Small intestine (tissue), 7 donors: ENCODE data around the gene KCNE2. TPM values are rescaled to one million over a fixed set of nuclear protein-coding genes. Genes with fewer than 3 reads are reported as not detected.

Experiments used
- DNase-seq, 2 donors: peaks; one replicate each; pipeline versions ENCODE4 v3.0.0 to v3.0.0-alpha.2; 2013
- FAIRE-seq: peaks from 2 replicates; lab custom pipeline; 2012; peaks lifted over from hg19 to GRCh38; lab: Jason Lieb, UNC
- H3K27ac ChIP-seq, 3 donors: one replicate each; pipeline ENCODE4 v1.5.1; 2013; ENCODE audit warnings: low read length in 2 of 3, mild to moderate bottlenecking in 2 of 3, control low read depth in 1 of 3, inconsistent platforms in 1 of 3, low read depth in 1 of 3, moderate library complexity in 1 of 3
- H3K27me3 ChIP-seq, 3 donors: one replicate each; pipeline ENCODE4 v1.6.1; 2013; ENCODE audit warnings: low read length in 3 of 3, inconsistent platforms in 1 of 3; ENCODE audit not compliant: control insufficient read depth in 3 of 3, insufficient read depth in 3 of 3
- H3K36me3 ChIP-seq, 3 donors: one replicate each; pipeline ENCODE4 v1.6.1; 2013; ENCODE audit warnings: low read length in 3 of 3, inconsistent platforms in 1 of 3, low read depth in 1 of 3, mild to moderate bottlenecking in 1 of 3, moderate library complexity in 1 of 3; ENCODE audit not compliant: control insufficient read depth in 3 of 3, insufficient read depth in 2 of 3
- H3K4me1 ChIP-seq, 3 donors: one replicate each; pipeline ENCODE4 v1.6.1; 2013; ENCODE audit warnings: low read length in 2 of 3, inconsistent platforms in 1 of 3, low read depth in 1 of 3, mild to moderate bottlenecking in 1 of 3, moderate library complexity in 1 of 3; ENCODE audit not compliant: control insufficient read depth in 3 of 3, insufficient read depth in 2 of 3
- H3K4me3 ChIP-seq, 3 donors: one replicate each; pipeline ENCODE4 v1.5.1; 2013; ENCODE audit warnings: low read length in 3 of 3, control low read depth in 1 of 3, inconsistent platforms in 1 of 3, low read depth in 1 of 3, mild to moderate bottlenecking in 1 of 3, moderate library complexity in 1 of 3
- H3K9me3 ChIP-seq, 2 donors: one replicate each; pipeline ENCODE4 v1.6.1; 2013; ENCODE audit warnings: low read depth in 1 of 2, low read length in 1 of 2; ENCODE audit not compliant: control insufficient read depth in 2 of 2, insufficient read depth in 1 of 2
- WGBS, 3 donors: extraction: QIAGEN DNeasy Blood & Tissue Kit; methylation state at CpG; one replicate each; pipeline ENCODE4 v1.1.7; 2013; 5-methylcytosine and 5-hydroxymethylcytosine counted together
- polyA plus RNA-seq, 4 donors: library from polyadenylated mRNA; stranded (reverse) in 3 of 4; unstranded in 1 of 4; fragments of 200-250 nt in 3 of 4; fragments of 120-200 nt in 1 of 4; gene quantifications; one replicate each; pipeline versions ENCODE4 v1.2.1 to v1.2.3, GENCODE V29; 2013
- donor health status: healthy with polysubstance abuse.
- donor health status: control.
- donor health status: control.
- donor health status: Bipolar disorder and iron deficiency.
- donor health status: healthy.

KCNE2 gene
- polyA plus RNA-seq, 4 donors = 0.16 to 0.52 TPM; not detected in 2

- 74 to 83% (median 79%) methylated on average over 5 of the region's 5 CpGs for WGBS, 3 donors
- Histone ChIP-seq H3K4me3 (no peak overlapping the region), H3K27me3 (no peaks in the 10 kb centered on the region), H3K27ac (no peak overlapping the region), H3K9me3 (no peaks in the 10 kb centered on the region), H3K4me1 (no peaks in the 10 kb centered on the region), H3K36me3 (no peaks in the 10 kb centered on the region)
- DNase-seq (no peak), FAIRE-seq (no peak)
These were observed 19.2 kb upstream of the KCNE2 start for GRCh38 chr21:34344584-34344983.

- Histone ChIP-seq H3K4me1 (no peaks in the 10 kb centered on the region), H3K9me3 (no peaks in the 10 kb centered on the region), H3K27me3 (no peaks in the 10 kb centered on the region), H3K4me3 (no peak overlapping the region), H3K27ac (peak overlapping the region in 1 of 3 donors; percentile 37), H3K36me3 (no peaks in the 10 kb centered on the region)
- DNase-seq = no peak
- FAIRE-seq = no peak
- WGBS, 3 donors = 71 to 87% (median 78%) methylated on average over 15 of the region's 15 CpGs
These were observed 18.5 kb upstream of the KCNE2 start for GRCh38 chr21:34345091-34345871.

DNA sequence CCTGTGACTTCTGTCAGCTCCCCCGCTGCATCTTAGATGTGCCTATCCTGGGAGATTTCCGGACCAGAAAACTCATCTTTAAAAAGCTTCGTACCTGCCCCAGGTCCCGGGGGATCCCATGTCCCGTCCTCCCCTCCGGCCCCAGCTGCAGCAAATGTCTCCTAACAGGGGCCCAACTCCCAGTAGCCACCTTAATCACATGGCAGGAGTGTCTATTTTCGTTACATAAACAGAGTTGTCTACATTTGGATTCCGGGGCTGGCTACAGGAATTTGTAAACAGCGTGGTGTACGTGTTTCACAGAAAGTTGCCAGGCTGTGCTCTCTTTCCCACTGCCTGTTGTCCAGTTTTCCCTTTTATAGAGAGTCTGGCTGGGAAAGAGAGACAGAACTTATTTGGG, 17.9 kb upstream of the KCNE2 start:
- H3K4me1 ChIP-seq = no peaks in the 10 kb centered on the region
- no peaks in the 10 kb centered on the region for H3K9me3 ChIP-seq
- H3K4me3 ChIP-seq = no peak overlapping the region
- DNase-seq (no peak), FAIRE-seq (no peak)
- H3K36me3 ChIP-seq = no peaks in the 10 kb centered on the region
- WGBS, 3 donors = 72 to 87% (median 79%) methylated on average over 10 of the region's 10 CpGs
- peak overlapping the region in 1 of 3 donors; percentile 37 for H3K27ac ChIP-seq
- no peaks in the 10 kb centered on the region for H3K27me3 ChIP-seq

- Histone ChIP-seq H3K9me3 (no peaks in the 10 kb centered on the region), H3K36me3 (no peaks in the 10 kb centered on the region), H3K27ac (no peak overlapping the region), H3K4me3 (no peak overlapping the region), H3K4me1 (no peaks in the 10 kb centered on the region), H3K27me3 (no peaks in the 10 kb centered on the region)
- FAIRE-seq = no peak
- WGBS, 3 donors = 52 to 67% (median 65%) methylated on average over 5 of the region's 5 CpGs
- DNase-seq = peak in 1 of 2 donors; percentile 27
These were observed 14.8 kb upstream of the KCNE2 start for GRCh38 chr21:34348890-34349519.

GRCh38 chr21:34351786-34352241, 12.0 kb upstream of the KCNE2 start:
- H3K9me3 ChIP-seq = no peaks in the 10 kb centered on the region
- FAIRE-seq (no peak), DNase-seq (peak; percentile 84 to 88)
- H3K36me3 ChIP-seq = no peaks in the 10 kb centered on the region
- no peaks in the 10 kb centered on the region for H3K4me1 ChIP-seq
- H3K27me3 ChIP-seq = no peaks in the 10 kb centered on the region
- H3K4me3 ChIP-seq = no peak overlapping the region
- 20 to 31% (median 28%) methylated on average over 6 of the region's 6 CpGs for WGBS, 3 donors
- no peak overlapping the region for H3K27ac ChIP-seq

DNA sequence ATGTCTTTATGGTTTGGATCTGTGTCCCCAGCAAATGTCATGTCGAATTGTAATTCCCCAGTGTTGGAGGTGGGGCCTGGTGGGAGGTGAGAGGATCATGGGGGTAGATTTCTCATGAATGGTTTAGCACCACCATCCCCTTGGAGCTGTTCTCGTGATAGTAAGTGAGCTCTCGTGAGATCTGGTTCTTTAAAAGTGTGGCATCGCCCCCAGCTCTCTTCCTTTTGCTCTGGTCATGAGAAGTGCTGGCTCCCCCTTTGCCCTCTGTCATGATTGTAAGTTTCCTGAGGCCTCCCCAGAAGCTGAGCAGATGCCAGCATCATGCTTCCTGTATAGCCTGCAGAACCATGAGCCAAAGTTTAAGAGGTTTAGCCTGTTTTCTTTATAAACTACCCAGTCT, 11.2 kb upstream of the KCNE2 start:
- H3K36me3 ChIP-seq = no peaks in the 10 kb centered on the region
- H3K9me3 ChIP-seq = no peaks in the 10 kb centered on the region
- DNase-seq (no peak), FAIRE-seq (no peak)
- no peak overlapping the region for H3K27ac ChIP-seq
- no peak overlapping the region for H3K4me3 ChIP-seq
- no peaks in the 10 kb centered on the region for H3K4me1 ChIP-seq
- 90 to 94% (median 93%) methylated on average over 4 of the region's 4 CpGs for whole genome bisulfite sequencing, 3 donors
- H3K27me3 ChIP-seq = no peaks in the 10 kb centered on the region

GRCh38 chr21:34353182-34353581, 10.6 kb upstream of the KCNE2 start:
- H3K36me3 ChIP-seq = no peaks in the 10 kb centered on the region
- FAIRE-seq = no peak
- no peak overlapping the region for H3K4me3 ChIP-seq
- 79 to 90% (median 89%) methylated on average over 6 of the region's 6 CpGs for WGBS, 3 donors
- DNase-seq = no peak
- H3K9me3 ChIP-seq = no peaks in the 10 kb centered on the region
- no peaks in the 10 kb centered on the region for H3K27me3 ChIP-seq
- no peaks in the 10 kb centered on the region for H3K4me1 ChIP-seq
- no peak overlapping the region for H3K27ac ChIP-seq

GRCh38 chr21:34354836-34355235, 9.0 kb upstream of the KCNE2 start:
- Histone ChIP-seq H3K4me3 (no peak overlapping the region), H3K36me3 (no peaks in the 10 kb centered on the region), H3K9me3 (no peaks in the 10 kb centered on the region), H3K27ac (no peak overlapping the region), H3K27me3 (no peaks in the 10 kb centered on the region), H3K4me1 (no peaks in the 10 kb centered on the region)
- DNase-seq (no peak), FAIRE-seq (no peak)
- 74 to 83% (median 75%) methylated on average over 4 of the region's 4 CpGs for WGBS, 3 donors
